ENCODE data around the gene PNMA8A. TPM values are rescaled to one million over a fixed set of nuclear protein-coding genes. Genes with fewer than 3 reads are reported as not detected.

Gene PNMA8A
- total and polyA plus RNA-seq, 2 of the 8 experiments (the other 6 are each of a cell fraction or from before 2014, with no cell fraction given): 10.0 to 22.8 TPM

DNA sequence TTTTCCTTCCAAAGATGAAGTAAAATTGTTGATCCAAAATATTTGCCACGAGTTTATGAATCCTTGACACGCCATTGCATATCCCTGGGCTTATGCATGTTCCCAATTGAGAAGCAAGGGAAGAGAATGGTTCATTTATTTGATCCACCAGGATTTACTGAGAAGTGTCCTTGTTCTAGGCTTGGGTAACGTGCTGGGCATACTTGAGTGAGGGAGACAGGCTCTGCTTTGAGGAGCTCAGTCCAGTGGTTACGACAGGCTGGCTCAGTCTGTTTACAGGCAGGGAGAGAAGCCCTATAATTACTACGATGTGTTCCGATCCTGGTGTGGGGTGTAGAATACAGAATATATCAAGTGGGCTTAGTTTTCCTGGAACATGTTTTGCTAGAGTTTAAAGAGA is 36.4 kb downstream of the PNMA8A start:
- Histone ChIP-seq H2BK5ac (ENCODE audit: low read depth, low read length) (no peak overlapping the region), H3K79me2 (ENCODE audit: control insufficient read depth in 1 of 2, insufficient read depth in 2 of 2, low read length in 2 of 2) (no peaks in the 10 kb centered on the region), H3K4me2 (ENCODE audit: insufficient read depth in 1 of 2, low read depth in 2 of 2, low read length in 2 of 2) (no peak overlapping the region), H3K4me1 (replicated peaks in 1 of 4; ENCODE audit: control insufficient read depth in 3 of 4, insufficient read depth in 4 of 4, low read length in 3 of 4) (no peaks in the 10 kb centered on the region), H4K91ac (replicated peaks; ENCODE audit: insufficient read length, low read length) (no peak overlapping the region), H2AFZ (ENCODE audit: low read length) (no peak overlapping the region), H3K18ac (ENCODE audit: extremely low read depth, low read length) (no peak overlapping the region), H4K8ac (ENCODE audit: extremely low read depth, insufficient read depth, low read length) (no peak overlapping the region), H3K79me1 (ENCODE audit: low read depth, low read length) (no peaks in the 10 kb centered on the region), H4K20me1 (replicated peaks in 1 of 2; ENCODE audit: control insufficient read depth in 1 of 2, insufficient read depth in 2 of 2, low read length in 2 of 2) (no peaks in the 10 kb centered on the region), H3K27me3 (replicated peaks in 1 of 4; ENCODE audit: control insufficient read depth in 3 of 4, extremely low read depth in 1 of 4, insufficient read depth in 3 of 4, low read length in 3 of 4) (no peaks in the 10 kb centered on the region), H3K23me2 (ENCODE audit: low read depth, low read length) (no peaks in the 10 kb centered on the region; the same call in 1 of the 2 replicates), H3K36me3 (ENCODE audit: control insufficient read depth in 2 of 4, insufficient read depth in 4 of 4, low read length in 3 of 4) (no peaks in the 10 kb centered on the region), H2BK120ac (replicated peaks; ENCODE audit: low read depth, low read length) (no peak overlapping the region), H3K14ac (ENCODE audit: insufficient read length) (no peak overlapping the region), H3K9me3 (ENCODE audit: insufficient read depth in 2 of 2, low read depth in 1 of 2, low read length in 1 of 2) (no peaks in the 10 kb centered on the region), H3K56ac (replicated peaks; ENCODE audit: insufficient read length, low read depth, low read length) (no peak overlapping the region), H2BK12ac (ENCODE audit: low read depth, low read length) (no peak overlapping the region), H3K9ac (replicated peaks in 1 of 4; ENCODE audit: extremely low read depth in 1 of 4, low read depth in 3 of 4, low read length in 3 of 4) (no peak overlapping the region), H3K23ac (ENCODE audit: insufficient read length) (no peak overlapping the region), H4K5ac (ENCODE audit: insufficient read length, low read depth, low read length) (no peak overlapping the region), H3K4ac (replicated peaks; ENCODE audit: insufficient read length, low read depth, low read length) (no peak overlapping the region), H2AK5ac (ENCODE audit: low read depth, low read length) (no peak overlapping the region), H2BK15ac (ENCODE audit: low read length) (no peak overlapping the region), H2BK20ac (ENCODE audit: low read length) (no peak overlapping the region), H3K27ac (ENCODE audit: low read depth, low read length) (no peak overlapping the region), H3K4me3 (ENCODE audit: extremely low read depth in 1 of 4, insufficient read depth in 2 of 4, low read depth in 3 of 4, low read length in 4 of 4) (no peak overlapping the region)
- FAIRE-seq: no peak
- 82% methylated on average over 6 of the region's 6 CpGs; no CpG with 5 or more reads in 1 of the 2 experiments for WGBS, 2 experiments (ENCODE audit: extremely low coverage in 1 of 2, insufficient coverage in 1 of 2, insufficient read length in 1 of 2, insufficient replicate concordance in 2 of 2, low coverage in 1 of 2, low lambda C conversion rate in 2 of 2, missing lambda C conversion rate in 1 of 2)
- CTCF ChIA-PET (ENCODE audit: partially characterized antibody): interaction anchor here (1.2 to 1.3 kb wide), 3 partner anchors 11 to 39 kb away, joined by 3 to 5 read pairs (median 4); no protein-coding TSS in a partner anchor
- POLR2A ChIA-PET (ENCODE audit: partially characterized antibody): interaction anchor here (0.7 kb wide), 1 partner anchor 16 kb away, joined by 3 read pairs; no protein-coding TSS in a partner anchor
- DNase-seq (ENCODE audit: low read depth in 1 of 2, low spot score in 2 of 2): no peak
- TF ChIP-seq BCL11A (IDR thresholded peaks at IDR 0.05; ENCODE audit: low read depth in 2 of 2, low read length in 2 of 2) (no peak), POU5F1 (IDR thresholded peaks at IDR 0.05; ENCODE audit: low read depth, low read length) (no peak), FOSL1 (IDR thresholded peaks at IDR 0.05; ENCODE audit: insufficient read depth, low read depth, low read length) (no peak), POLR2AphosphoS5 (IDR thresholded peaks at IDR 0.05; ENCODE audit: low read depth, low read length) (no peak), SAP30 (IDR thresholded peaks at IDR 0.05; ENCODE audit: insufficient read depth, insufficient replicate concordance, low read length) (no peak), EP300 (IDR thresholded peaks at IDR 0.05; ENCODE audit: borderline replicate concordance in 1 of 2, low read depth in 2 of 2, low read length in 2 of 2) (no peak), NANOG (IDR thresholded peaks at IDR 0.05; ENCODE audit: insufficient read depth, low read depth, low read length, poor library complexity, severe bottlenecking) (no peak), YY1 (IDR thresholded peaks at IDR 0.05; ENCODE audit: low read depth, low read length) (no peak), RBBP5 (IDR thresholded peaks at IDR 0.05; ENCODE audit: borderline replicate concordance, low read depth, low read length) (no peak), TAF1 (IDR thresholded peaks at IDR 0.05; ENCODE audit: low read depth, low read length) (no peak)

Data from H1 (cell line).